NCI-H1930 (cell line): ENCODE data around the gene LPCAT4.
"Not testable (repeated sequence)": the region's sequence is repeated elsewhere in the genome, so short reads cannot be mapped to it uniquely, and the experiment has no call there.

Experiments
- DNase-seq, 2 experiments: peaks; one replicate each; lab custom pipeline; 2025; lab: John Stamatoyannopoulos, UW

The LPCAT4 gene

DNA sequence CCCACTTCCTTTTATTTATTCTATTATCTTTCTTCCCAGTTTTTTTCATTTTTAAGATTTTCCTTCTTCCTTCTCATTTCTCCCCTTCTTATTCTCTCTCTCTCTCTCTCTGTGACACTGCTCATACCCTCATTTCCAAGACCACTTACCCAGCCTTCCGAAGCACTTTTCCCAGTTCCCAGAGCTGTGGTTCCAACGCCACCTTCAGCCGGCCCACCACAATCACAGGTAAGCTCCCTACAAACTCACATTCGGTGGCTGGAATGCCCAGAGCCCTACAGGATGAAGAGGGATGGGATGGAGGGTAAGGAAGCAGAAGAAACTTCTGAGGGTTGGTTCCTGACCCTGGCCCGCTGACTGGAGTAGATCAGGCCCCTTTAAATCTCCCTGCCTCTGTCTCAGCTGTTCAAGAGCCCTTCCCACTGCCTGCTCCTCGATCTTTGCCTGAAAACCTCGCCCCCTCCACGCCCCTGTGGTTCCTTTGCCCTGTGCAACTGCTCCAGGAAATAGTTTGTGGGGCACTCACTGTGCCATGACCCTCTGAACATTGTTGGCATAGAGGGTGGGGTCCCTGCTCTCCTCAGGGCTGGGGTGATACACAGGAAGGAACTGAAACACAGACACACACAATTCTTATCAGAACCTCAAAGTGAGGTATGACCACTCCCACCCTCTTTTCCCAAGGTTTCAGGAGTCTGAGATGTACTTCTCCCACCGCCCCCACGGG lies 4.8 kb downstream of the LPCAT4 start:
- DNase-seq, result no peak

DNA sequence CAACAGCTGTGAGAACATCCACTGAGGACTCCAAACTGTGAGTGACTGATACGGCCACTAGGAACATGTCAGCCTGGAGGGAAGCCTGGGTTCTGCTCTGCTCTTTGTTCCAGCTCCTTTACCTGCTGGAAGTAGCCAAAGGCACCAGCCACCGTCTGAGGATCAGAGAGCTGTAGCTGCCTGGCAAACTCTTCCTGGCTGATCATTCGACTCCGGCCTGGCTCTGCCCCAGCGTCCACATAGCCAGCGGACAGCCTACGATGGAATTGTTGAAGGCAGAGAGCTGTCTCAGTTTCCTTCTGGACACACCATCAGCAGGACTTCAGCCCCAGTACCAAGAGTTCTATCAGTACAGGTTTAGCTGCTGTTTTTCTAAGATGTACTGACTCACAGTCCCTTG lies 5.7 kb downstream of the LPCAT4 start:
- no peak for DNase-seq

DNA sequence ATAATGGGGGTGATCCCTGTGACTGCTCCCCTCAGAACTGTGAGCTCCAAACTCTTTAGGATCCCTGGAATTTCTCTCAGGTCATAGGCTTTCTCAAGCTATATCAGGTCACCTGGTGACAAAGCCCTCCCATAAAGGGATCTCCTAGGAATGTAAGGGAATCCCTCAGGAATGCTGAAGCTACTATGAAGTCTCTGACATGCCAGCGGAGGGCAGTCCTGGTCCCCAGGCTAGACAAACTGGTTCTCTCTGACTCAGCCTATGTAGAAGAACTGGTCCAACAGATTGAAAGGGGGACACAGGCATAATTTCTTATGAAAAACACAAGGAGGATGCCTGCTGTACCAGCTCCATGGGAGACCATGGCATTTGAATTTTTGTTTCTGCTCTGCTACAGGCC lies 6.7 kb downstream of the LPCAT4 start:
- no peak for DNase-seq

DNA sequence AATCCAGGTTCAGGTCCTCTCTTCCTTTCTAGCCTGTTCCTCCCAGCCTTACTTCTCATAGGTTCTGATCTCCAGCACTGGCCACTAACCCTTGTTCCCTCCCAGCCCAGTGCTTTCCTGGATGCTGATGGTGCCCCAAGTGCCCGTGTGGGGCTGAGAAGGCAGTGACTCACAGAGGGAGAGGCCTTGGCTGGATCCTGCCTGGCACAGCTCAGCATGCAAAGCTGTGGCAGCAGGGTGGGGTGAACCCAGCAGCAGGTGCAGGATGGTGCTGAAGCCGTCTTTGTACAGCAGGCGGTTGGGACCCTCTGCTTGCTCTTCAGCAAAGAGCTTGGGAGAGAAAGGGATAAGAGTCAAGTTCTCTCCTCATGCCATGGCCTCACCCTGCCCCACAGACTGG lies 7.6 kb downstream of the LPCAT4 start:
- no peak for DNase-seq

DNA sequence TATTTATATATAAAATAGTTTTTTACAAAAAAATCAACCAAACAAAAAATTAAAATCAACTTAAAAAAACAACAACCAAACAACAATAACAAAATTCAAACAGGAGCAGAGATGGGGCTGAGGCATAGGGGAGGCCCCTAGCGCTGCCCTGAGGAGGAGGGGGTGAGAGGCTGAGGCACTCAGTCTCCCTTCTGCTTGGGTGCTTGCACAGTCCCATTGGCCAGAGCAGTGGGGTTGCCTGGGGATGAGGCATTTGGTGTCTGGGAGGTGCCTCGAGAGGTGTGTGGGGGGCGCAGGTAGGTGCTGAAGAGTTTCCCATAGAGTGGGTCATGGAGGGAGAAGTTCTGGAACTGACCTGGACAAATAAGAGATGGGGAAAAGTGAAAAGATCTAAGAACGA lies 8.0 kb downstream of the LPCAT4 start:
- DNase-seq, result no peak

DNA sequence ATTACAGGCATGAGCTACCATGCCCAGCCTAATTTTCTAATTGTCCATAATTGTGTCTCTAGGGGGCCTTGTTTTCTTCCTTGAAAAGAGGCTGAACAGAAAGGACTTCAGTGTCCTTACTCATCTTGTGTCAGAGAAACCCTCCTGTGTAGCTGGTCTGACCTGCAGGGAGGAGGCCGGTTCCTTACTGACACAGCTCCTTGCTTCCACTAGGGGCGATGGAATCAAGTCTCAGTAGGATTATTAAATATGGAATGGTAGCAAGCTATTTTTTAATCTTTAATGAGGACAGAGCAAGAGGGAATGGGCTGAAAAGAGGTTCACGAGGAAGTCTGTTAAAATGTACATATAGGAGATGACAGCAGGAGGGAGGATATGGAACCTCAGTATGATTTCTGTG lies 8.6 kb downstream of the LPCAT4 start:
- DNase-seq, result no peak

DNA sequence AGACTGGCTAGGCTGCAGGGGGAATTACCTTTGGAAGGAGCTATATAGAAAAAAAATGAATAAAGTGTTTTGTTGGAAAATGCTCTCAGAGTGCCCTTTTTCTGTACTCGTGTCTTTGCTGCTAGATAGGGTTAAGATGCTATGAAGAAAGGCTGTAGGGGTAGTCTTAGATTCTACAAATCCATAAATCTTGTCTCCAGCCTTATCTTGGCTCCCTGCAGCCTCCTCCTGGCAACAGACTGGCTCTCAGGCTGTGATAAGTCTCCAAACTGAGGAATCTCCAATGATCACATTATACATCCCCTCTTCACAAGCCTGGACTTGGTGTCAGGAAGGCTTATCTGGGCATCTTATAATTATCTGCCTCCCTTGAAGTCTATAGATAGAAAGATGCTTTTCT lies 9.3 kb downstream of the LPCAT4 start:
- no peak for DNase-seq

DNA sequence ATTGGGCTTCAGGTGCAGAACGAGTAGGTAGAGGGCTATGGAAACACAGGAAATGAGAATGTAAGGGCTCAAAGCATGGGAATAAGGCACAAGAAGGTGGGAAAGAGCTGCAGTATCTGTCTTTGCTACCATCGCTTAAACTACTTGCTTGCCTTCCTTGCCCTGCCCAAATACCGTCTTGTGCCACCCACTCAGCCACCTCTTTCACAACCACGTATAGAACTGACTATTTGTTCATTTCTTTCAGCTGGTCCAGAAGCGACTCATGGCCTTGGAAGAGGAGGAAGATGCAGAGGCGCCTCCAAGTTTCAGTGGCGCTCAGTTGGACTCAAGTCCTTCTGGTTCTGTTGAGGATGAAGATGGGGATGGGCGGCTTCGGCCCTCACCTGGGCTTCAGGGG lies 11.8 kb downstream of the LPCAT4 start:
- no peak for DNase-seq

DNA sequence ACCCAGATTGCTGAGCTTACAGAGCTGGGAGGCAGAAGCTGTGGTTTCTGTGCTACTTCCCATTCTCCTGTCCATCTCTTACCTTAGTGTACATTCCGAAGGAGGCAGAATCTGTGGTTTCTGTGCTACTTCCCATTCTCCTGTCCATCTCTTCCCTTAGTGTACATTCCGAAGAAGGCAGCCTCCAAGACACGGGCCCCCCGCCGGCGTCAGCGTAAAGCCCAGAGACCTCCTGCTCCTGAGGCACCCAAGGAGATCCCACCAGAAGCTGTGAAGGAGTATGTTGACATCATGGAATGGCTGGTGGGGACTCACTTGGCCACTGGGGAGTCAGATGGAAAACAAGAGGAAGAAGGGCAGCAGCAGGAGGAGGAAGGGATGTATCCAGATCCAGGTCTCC lies 12.7 kb downstream of the LPCAT4 start:
- no peak for DNase-seq

DNA sequence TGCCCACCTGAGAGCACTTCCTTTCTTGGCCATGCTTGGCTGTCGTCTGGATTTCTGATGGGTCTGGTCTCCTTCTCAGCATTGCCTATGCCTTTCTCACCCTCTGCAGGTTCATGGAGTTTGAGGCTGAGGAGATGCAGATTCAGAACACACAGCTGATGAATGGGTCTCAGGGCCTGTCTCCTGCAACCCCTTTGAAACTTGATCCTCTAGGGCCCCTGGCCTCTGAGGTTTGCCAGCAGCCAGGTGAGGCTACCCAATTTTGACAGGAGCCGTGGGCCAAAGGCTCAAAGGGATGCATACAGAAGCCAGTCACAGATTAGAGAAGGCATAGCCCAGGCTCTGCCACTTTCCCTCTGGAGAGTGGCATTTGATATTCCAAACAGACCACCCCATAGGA lies 13.4 kb downstream of the LPCAT4 start:
- no peak for DNase-seq

DNA sequence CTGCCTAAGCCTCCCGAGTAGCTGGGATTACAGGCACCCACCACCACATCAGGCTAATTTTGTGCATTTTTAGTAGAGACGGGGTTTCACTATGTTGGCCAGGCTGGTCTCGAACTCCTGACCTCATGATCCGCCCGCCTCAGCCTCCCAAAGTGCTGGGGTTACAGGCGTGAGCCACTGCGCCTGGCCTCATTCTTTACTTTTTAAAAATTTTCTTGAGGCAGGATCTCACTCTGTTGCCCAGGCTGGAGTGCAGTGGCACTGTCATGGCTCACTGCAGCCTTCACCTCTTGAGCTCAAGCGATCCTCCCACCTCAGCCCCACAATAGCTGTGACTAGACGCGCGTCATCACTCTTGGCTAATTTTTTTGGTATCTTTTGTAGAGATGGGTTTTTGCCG lies 14.0 kb downstream of the LPCAT4 start:
- DNase-seq, result not testable (repeated sequence)

DNA sequence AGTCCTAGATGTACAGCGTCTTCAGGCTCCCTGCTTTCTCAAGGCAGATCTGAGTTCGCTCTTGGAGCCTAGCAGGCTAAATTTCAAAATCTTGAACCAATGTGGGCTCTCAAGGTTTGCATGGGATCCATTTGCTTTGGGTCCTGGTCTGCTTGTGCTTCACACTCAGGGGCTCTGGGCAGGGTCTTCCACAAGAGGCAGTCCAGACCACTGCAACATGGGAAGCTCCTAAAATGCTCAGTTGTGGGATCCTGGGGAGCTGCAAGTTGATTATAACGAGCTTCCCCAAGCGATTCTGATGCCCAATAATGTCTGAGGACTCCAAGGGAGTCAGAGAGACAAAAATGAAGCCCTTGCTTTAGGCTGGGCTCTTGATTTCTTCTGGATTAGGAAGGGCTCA lies 17.2 kb downstream of the LPCAT4 start:
- DNase-seq, result no peak

DNA sequence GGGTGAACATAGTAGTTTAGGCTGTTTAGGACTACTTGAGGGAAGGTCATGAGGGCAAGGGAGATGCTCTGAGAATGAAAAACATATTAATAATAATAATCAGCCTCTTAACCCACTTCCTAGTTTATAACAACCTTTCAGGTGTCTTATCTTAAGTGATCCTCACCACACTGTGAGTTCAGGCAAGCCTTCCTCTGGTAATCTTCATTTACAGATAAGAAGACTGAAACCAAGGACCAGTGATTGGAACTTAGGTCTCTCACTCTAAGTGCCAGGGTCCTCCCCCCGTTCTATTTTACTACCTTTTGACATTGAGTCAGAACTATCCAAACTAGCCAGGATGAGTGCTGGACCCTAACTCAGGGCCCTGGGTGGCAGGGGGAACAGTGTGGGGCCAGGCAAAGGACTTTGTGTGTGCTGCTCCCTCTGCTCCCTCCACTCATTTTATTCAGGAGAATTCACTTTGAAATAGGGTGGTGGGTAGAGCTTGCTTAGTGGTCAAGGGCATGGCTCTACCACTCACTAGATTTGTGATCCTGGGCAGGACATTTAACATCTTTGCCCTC lies 18.2 kb downstream of the LPCAT4 start:
- no peak for DNase-seq

DNA sequence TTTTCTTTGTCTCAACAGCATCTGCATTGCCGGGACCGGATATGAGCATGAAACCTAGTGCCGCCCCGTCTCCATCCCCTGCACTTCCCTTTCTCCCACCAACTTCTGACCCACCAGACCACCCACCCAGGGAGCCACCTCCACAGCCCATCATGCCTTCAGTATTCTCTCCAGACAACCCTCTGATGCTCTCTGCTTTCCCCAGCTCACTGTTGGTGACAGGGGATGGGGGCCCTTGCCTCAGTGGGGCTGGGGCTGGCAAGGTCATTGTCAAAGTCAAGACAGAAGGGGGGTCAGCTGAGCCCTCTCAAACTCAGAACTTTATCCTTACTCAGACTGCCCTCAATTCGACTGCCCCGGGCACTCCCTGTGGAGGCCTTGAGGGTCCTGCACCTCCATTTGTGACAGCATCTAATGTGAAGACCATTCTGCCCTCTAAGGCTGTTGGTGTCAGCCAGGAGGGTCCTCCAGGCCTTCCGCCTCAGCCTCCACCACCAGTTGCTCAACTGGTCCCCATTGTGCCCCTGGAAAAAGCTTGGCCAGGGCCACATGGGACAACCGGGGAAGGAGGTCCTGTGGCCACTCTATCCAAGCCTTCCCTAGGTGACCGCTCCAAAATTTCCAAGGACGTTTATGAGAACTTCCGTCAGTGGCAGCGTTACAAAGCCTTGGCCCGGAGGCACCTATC lies 18.9 kb downstream of the LPCAT4 start:
- DNase-seq, result no peak

DNA sequence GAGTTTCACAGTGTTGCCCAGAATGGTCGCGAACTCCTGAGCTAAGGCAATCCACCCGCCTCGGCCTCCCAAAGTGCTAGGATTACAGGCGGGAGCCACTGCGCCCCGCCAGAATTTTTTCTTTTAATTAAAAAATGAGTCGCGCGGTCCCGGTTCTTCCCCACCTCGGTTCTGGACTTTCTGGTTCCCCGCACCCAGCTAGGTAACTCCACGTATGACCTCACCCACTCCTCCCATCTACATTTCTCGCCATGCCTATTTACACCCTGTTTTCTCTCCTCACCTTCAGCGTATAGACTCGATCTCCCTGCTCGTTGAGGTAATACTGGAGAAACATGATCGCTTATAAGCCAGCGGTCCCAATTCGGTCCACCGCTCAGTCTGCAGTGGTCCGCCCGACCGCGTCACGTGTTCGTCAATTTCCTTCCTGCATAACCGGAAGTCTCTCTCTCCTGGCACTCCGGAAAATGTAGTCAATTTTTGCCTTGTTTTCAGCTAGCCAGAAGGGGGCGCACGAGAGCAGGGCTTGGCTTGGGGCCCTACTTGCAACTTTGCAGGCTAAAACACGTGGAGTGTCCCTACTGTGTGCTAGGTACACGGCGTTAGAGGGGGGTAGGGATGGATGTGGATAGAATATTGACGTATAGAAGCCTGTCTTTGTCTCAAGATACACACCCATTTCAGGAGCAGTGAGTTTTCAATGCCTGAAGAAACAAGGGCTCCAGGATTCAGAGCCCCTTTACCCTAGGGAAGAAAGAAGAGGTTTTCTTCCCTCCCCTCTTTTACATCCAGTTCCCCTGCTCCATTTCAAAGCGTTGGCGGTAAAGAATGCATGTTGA lies 24.0 kb downstream of the LPCAT4 start, which contains the start of the genes NOP10 and NUTM1:
NOP10 (minus strand) TSS at position 400 of the 839 bp plus-strand sequence; CDS start at position 337, 63 bp downstream.
NUTM1 (plus strand) TSS at position 579 of the 839 bp plus-strand sequence. CDS start 382 bp downstream, outside the sequence.
- peak; percentile 70 to 76 for DNase-seq

DNA sequence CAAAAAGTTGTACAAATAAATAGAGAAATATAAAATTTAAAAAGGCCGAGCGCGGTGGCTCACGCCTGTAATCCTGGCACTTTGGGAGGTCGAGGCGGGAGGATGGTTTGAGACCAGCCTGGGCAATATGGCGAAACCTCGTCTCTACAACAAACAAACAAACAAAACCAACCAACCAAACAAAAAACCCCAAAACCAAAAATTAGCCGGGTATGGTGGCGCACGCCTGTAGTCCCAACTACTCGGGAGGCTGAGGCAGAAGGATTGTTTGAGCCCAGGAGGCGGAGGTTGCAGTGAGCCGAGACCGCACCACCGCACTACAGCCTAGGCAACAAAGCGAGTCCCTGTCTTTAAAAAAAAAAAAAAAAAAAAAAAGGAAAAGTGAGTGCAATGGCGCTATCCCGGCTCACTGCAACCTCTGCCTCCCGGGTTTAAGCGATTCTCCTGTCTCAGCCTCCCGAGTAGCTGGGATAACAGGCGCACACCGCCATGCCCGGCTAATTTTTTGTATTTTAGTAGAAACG lies 24.7 kb downstream of the LPCAT4 start:
- DNase-seq, result not testable (repeated sequence)

DNA sequence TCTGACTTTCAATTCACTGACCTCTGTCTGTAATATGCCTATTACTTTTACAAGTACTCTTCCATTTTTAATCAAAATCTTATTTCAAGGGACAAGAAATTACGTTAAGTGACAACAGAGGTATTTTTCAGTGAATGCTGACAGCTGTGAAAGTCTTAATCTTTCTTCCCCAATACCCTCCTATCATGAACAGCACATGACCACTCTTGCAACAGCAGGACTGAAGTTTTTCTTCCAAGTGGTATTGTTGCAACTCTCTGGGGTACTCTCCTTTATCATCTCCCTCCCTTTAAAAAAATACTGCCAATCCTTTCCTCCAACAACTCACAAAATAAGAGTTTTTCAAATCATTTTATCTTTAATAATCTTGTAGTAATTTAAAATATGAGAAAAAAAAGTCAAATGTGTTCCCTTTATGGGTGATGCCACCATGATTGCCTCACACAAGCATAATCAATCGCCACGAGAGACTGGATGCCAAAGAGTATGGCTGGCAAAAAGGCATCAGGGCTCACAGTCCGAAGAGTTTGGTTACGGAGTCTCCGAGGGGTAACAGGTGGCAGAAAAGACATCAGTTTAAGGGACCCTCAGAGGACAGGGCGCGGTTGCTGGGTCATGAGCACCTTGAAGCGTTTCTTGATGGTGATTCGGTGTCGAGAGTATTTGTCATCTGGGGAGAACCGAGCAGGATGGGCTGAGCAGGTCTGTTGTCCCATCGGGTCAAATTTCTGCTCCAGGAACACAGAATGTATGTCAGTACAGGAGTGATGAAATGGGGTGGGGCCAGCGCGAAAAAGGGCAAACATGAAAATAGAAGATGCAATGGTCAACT lies 25.4 kb downstream of the LPCAT4 start:
- DNase-seq, result no peak

DNA sequence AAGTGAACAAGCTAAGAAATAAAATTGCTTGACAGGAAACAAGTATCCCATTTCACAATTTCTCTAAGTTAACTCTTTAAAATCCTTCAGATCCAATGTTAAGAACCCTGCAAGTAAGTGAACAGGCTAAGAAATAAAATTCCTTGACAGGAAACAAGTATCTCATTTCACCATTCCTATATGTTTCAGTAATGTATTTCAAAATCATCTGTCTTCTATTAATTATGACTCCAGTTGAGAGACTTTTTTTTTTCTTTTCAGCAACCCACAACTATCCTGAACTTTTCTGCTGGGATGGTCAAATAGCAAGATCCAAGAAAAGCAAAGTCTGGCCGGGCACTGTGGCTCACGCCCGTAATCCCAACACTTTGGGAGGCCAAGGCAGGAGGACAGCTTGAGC lies 27.1 kb downstream of the LPCAT4 start:
- no peak for DNase-seq

DNA sequence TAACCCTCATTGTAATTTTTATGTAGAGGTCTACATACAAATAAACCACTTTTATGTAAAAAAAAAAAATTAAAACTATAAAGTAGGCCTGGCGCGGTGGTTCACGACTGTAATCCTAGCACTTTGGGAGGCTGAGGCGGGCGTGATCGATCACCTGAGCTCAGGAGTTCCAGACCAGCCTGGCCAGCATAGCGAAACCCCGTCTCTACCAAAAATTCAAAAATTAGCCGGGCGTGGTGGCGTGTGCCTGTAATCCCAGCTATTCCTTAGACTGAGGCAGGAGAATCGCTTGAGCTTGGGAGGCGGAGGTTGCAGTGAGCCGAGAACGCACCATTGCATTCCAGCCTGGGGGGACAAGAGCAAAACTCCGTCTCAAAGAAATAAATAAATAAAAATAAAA lies 28.6 kb downstream of the LPCAT4 start:
- no peak for DNase-seq

DNA sequence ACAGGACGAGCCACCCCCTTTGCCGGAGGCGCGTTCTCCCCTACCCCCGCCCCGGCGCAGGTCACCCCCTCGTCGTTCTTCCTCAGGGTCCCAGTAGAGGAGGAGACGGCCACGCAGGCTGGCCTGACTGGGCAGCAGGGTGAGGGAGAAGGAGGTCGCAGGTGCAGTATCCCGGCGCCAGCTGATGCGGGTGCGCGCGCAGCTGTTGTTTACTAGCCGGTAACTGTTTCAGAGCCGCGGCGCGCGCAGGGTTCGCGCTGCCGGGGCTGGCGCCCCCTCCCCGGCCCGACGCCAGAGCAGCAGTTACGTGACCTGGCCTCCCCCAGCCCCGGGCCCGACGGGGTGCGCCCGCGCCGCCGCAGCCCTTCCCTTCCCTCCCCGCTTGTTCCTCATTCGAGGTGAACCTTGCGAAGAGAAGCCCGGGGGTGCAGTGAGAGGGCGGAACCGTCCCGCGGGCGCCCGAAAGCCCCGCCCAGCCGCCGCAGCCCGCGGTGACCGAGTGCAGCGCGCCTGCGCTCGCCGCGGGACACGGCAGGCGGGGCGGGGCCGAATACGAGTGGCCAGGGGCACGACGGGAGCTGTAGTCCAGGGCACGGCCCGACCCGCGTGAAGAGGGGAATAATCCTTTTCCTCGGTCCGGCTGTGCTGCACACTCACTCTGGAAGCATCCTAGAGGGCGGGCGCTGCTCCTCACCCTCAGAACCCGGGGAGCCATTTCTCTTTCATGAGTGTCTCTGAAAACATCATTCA lies 29.3 kb downstream of the LPCAT4 start, which contains the start of gene SLC12A6:
SLC12A6 (minus strand) TSS at position 225 of the 750 bp plus-strand sequence. CDS start 1,101 bp downstream, outside the sequence.
- peak; percentile 60 to 75 for DNase-seq
